Activated gamma-delta T cell (primary cell): ENCODE results near the gene HCN3.
"Not testable (repeated sequence)": the region's sequence is repeated elsewhere in the genome, so short reads cannot be mapped to it uniquely, and the experiment has no call there.

Experiments
- DNase-seq: peaks from one replicate; lab custom pipeline; 2025; lab: John Stamatoyannopoulos, UW

Gene HCN3

GRCh38 chr1:155284476-155284875 lies 7.2 kb downstream of the HCN3 start:
- DNase-seq: no peak

GRCh38 chr1:155285063-155285462 lies 7.8 kb downstream of the HCN3 start:
- DNase-seq: no peak

- DNase-seq: no peak
Observed at GRCh38 chr1:155285631-155286044, 8.4 kb downstream of the HCN3 start.

GRCh38 chr1:155286544-155286943 lies 9.3 kb downstream of the HCN3 start:
- DNase-seq: no peak

GRCh38 chr1:155287987-155288543 lies 10.8 kb downstream of the HCN3 start:
- no peak for DNase-seq

GRCh38 chr1:155291006-155291405 lies 13.7 kb downstream of the HCN3 start:
- DNase-seq: not testable (repeated sequence)

- DNase-seq: no peak
Observed at GRCh38 chr1:155293086-155293749, 16.0 kb downstream of the HCN3 start.

GRCh38 chr1:155294520-155295182 lies 17.4 kb downstream of the HCN3 start:
- DNase-seq: no peak

GRCh38 chr1:155295183-155295941 lies 18.1 kb downstream of the HCN3 start:
- no peak for DNase-seq

- DNase-seq: no peak
Observed at GRCh38 chr1:155295942-155296267, 18.6 kb downstream of the HCN3 start.

GRCh38 chr1:155296661-155297060 lies 19.4 kb downstream of the HCN3 start:
- no peak for DNase-seq

- DNase-seq: no peak
Observed at GRCh38 chr1:155297384-155297783, 20.1 kb downstream of the HCN3 start.

- DNase-seq: no peak
Observed at GRCh38 chr1:155300024-155300423, 22.8 kb downstream of the HCN3 start.

- no peak for DNase-seq
Observed at GRCh38 chr1:155300553-155301329, 23.5 kb downstream of the HCN3 start.

- DNase-seq: no peak
Observed at GRCh38 chr1:155301342-155301841, 24.1 kb downstream of the HCN3 start, which contains the start of gene PKLR. Gene PKLR (minus strand): TSS chr1:155301438. CDS start chr1:155301395, 43 bp downstream.

GRCh38 chr1:155304558-155305063 lies 27.3 kb downstream of the HCN3 start:
- DNase-seq: no peak

- no peak for DNase-seq
Observed at GRCh38 chr1:155305881-155306391, 28.7 kb downstream of the HCN3 start.

- no peak for DNase-seq
Observed at GRCh38 chr1:155307247-155307740, 30.0 kb downstream of the HCN3 start.

GRCh38 chr1:155308493-155309422 lies 31.5 kb downstream of the HCN3 start, which contains the start of gene FDPS:
Gene FDPS (plus strand): TSS chr1:155308866. CDS start chr1:155309790, 924 bp downstream.
- peak; percentile 94 for DNase-seq
